HEK293T (cell line): ENCODE results near the gene BCL2L1.

Experiments
- ARNT ChIP-seq: fragments of 450-650 bp; IDR thresholded peaks from 2 replicates; pipeline ENCODE4 v1.6.1; 2017; ENCODE audit warnings: mild to moderate bottlenecking
- BHLHE40 ChIP-seq: fragments of 450-650 bp; IDR thresholded peaks from 2 replicates; pipeline ENCODE4 v1.6.1; 2016; ENCODE audit warnings: mild to moderate bottlenecking, moderate library complexity, borderline replicate concordance
- ELF4 ChIP-seq: fragments of 450-650 bp; IDR thresholded peaks from 2 replicates; pipeline ENCODE4 v1.6.1; 2017; ENCODE audit warnings: antibody characterized with exemption
- FOXA1 ChIP-seq: fragments of 450-650 bp; IDR thresholded peaks from 2 replicates; pipeline ENCODE4 v1.6.1; 2016; ENCODE audit warnings: mild to moderate bottlenecking
- FOXM1 ChIP-seq: fragments of 450-650 bp; IDR thresholded peaks from 2 replicates; pipeline ENCODE4 v1.6.1; 2017; ENCODE audit warnings: mild to moderate bottlenecking, borderline replicate concordance
- SP1 ChIP-seq: fragments of 450-650 bp; IDR thresholded peaks from 2 replicates; pipeline ENCODE4 v1.6.1; 2017
- TARDBP ChIP-seq: fragments of 450-650 bp; IDR thresholded peaks from 2 replicates; pipeline ENCODE4 v1.6.1; 2016
- TF ChIP-seq, protein P1 (sequence below): fragments of 450-650 bp; IDR thresholded peaks from 2 replicates; pipeline ENCODE4 v1.6.1; 2016

DNA sequence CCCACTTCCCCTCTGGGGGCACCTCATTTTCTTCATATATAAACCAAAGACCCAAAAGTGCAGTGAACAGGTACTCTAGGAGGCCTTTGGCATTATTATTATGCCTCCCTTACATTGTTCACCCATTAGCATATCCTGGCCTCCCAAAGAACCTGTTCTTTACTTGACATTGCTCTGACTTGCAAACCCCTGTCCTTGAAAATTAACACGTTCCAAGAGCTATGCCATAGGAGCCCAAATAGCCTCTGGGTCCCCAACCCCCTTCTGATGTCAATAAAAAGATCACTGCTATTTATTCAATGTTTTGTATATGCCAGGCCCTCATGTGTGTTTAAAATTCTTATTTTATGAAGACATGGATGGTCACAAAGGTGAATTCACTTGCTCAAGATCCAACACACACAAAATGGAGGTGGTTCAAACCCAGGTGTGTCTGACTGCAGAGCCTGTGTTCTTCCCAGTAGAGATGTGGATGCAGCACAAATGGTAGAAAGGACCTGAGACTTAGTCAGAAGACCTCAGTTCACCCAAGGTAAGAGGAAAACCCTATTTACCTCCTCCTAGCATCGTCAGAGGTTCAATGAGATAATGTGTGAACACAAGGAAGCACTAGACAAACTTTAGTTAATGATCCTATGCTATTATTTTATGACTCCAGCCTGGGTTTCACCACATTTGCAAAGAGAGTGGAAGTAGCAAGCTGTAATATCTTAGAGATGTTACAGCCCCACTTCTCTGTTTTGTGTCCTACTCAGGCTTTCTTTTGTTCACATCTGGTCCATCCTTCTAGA lies 36.6 kb downstream of the BCL2L1 start:
- TF ChIP-seq FOXA1 (no peak), ARNT (no peak), FOXM1 (no peak), TARDBP (no peak), SP1 (no peak), BHLHE40 (no peak), ELF4 (no peak)
- TF ChIP-seq, protein P1, sequence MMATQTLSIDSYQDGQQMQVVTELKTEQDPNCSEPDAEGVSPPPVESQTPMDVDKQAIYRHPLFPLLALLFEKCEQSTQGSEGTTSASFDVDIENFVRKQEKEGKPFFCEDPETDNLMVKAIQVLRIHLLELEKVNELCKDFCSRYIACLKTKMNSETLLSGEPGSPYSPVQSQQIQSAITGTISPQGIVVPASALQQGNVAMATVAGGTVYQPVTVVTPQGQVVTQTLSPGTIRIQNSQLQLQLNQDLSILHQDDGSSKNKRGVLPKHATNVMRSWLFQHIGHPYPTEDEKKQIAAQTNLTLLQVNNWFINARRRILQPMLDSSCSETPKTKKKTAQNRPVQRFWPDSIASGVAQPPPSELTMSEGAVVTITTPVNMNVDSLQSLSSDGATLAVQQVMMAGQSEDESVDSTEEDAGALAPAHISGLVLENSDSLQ, result no peak
